NCI-H446 treated with DMSO at 0.1 percent for 48 hours (cell line): ENCODE results near the gene DPYD.

Source experiments
- DNase-seq: peaks from one replicate; lab custom pipeline; 2025; lab: John Stamatoyannopoulos, UW

The DPYD gene

GRCh38 chr1:97693601-97694000 is 227.2 kb downstream of the DPYD start:
- no peak for DNase-seq

- DNase-seq: no peak
Observed at GRCh38 chr1:97691325-97691724, 229.5 kb downstream of the DPYD start.

GRCh38 chr1:97685360-97685759 is 235.5 kb downstream of the DPYD start:
- DNase-seq: no peak

DNA sequence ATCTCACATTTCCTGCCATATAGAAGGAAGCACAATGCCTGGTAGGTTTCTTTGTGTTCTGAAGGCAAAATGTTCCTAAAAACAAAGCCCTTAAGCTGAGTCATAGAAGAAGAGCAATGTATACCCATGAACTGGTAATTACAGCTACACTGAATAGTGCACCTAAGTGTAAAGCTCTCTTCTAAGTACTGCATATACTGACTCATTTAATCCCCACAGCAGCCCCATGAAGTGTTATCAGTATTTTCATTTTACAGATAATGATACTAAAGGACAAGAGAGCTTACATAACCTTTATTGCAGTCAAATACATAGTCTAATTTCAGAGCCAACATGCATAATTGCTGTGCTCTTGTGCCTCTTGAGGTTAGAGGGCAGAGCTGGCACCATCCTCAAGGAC is 239.9 kb downstream of the DPYD start:
- DNase-seq: no peak

- DNase-seq: no peak
Observed at GRCh38 chr1:97680470-97680869, 240.4 kb downstream of the DPYD start.

- DNase-seq: no peak
Observed at GRCh38 chr1:97677702-97678101, 243.1 kb downstream of the DPYD start.

DNA sequence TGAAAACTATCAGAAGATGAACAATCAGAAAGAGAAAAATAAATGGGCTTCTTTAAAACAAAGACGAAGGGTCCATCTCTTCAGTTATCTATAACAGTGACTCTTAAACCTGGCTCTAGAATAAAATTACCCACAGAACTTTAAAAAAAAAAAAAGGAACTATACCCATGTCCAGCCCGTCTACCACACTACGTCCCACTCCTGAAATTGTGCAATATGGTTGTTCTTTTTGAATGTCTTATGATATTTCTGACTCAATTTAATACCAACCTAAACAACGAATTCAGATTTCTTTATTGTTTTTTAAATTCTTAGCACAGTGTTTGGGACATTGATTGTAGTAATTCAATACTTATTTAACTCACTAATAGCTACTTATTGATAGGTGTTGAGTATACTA is 246.3 kb downstream of the DPYD start:
- DNase-seq: no peak

DNA sequence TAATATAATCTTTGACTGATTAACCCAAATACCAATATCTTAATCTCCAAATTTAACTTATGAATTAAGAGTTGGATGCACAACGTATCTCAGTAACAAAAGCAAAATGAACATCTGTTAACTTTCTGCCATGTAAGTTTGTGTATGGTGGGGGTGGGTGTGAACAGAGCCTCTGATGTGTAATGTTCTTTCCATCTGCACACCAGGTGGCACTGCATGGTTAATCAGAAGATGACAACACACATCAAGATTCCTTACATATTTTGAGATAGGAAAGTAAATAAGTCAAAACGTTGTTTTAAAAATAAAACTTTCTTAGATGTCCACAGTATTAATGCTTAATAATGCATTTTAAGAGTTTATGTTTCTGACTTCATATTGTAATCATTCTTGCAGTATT is 251.9 kb downstream of the DPYD start:
- DNase-seq: peak; percentile 39

DNA sequence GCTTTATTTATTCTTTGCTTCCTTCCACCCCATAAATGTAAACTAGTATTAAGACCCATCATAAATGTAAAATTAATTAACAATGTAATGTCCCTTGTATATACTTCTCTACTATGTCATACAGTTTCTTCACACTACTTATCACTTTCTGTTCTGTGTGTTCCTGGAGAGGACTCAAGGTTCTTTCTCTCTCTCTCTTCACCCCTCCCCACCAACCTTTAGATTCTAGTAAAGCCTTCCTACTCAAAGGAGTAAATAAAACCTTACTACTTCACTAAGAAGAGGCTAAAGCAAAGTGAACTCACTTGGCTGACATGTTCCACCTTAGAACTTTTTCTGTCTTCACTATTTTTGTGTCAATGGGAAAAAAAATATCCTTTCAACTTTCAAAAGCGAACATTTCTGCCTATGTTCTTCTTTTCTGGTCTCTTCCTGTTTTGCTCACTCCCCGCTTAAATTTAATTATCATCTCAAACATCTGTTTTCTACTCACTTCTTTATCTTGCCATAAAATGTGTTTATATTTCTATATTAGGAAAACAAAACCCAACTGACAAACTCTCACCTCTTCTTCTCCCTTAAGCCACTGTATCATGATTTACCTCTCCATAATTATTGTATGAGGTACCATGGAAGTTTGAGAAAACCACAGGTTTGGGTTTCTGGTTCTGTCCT is 260.3 kb downstream of the DPYD start:
- no peak for DNase-seq

DNA sequence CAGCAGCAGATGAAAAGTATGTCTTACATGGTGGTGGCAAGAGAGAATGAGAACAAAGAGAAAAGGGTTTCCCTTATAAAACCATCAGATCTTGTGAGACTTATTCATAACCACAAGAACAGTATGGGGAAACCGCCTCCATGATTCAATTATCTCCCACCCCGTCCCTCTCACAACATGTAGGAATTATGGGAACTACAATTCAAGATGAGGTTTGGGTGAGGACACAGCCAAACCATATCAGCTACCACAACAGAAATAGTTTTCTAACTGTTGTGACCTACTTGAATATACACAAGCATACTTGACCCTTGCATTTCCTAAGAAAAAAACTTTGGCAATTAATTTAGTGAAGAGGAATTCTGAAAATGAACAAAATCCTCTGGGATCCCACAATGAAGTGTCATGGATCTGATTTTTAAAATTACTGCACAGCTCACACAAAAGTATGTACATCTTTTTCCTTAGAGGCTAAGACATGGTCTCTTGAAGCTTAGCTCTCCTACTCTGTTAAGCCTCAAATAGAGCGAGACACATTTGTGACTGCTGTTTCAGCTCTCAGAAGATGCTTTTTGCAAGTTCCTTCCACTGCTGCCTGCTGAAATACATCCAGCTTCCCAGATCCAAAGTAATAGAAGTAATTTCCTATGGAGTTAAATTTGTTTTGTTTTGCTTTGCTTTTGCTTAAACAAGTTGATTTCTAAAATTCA is 265.8 kb downstream of the DPYD start:
- DNase-seq: no peak

DNA sequence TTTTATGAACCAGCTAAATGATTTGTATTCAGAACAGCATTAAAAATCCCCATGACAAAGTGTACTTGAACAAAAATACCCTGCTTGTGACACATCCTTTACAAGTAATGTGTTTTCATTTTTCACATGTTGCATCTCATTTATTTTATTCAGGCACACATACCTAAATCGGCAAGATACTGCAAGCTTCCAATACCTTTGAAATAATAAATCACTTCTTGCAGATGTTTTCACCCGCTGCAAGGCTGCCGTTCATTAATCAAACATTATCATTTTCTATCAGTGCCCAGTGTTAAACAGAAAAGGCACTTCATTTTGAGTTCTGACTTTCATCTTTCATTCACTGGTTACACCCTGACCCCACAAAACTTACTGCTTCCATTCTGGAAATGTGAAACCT is 269.6 kb downstream of the DPYD start:
- no peak for DNase-seq

DNA sequence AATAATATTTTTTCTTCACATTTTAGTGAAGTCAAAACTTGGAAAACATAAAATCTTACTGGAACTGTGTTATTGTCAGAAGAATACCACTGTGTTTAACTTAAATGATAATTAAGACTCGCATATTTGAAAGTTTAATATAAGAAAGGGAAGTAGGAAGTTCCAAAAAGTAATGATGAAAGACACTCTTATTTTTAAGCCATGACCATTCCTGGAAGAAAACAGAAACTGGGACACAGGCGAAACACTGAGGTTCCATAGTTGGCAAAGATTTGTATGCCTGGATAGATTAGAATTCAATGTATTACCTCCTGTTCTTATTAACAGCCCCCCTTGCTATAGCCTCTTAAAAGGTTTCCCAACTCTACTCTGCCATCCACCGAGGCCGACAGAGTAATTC is 271.2 kb downstream of the DPYD start:
- DNase-seq: no peak

DNA sequence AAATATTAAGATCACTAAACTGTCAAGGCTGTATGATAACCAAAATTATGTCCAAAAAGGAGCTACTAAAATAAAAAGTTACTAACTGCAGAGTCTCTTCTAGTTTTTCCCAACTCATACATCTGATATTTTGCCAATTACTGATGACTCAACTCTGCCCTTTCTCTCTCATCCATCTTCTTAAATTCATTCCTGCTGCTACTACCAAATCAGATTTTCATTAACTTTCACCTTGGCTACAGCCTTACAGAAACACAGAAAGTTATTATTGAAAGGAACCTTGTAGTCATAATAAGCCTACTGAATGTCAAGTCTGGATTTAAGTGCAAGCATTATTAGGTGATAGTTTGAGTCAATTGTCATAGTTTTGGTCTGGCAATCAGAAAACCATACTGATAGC is 273.1 kb downstream of the DPYD start:
- peak; percentile 19 for DNase-seq

DNA sequence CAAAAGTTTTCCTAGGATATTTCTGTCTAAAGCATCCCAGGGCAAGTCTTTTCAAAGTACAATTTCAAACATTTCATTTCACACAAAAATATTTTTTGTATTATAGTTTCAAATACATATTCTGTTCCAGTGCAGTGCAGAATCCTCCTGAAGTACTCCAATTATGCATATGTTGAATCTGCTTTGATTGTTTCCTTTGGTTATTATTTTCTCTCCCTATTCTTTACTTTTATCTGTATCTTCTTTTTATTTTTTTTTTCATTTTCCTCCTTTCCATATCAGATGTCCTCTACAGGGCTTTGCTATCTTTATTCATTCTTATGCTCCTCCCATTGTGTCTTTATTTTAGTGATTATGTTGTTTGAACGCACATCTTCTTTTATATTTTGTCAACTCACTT is 274.8 kb downstream of the DPYD start:
- no peak for DNase-seq

DNA sequence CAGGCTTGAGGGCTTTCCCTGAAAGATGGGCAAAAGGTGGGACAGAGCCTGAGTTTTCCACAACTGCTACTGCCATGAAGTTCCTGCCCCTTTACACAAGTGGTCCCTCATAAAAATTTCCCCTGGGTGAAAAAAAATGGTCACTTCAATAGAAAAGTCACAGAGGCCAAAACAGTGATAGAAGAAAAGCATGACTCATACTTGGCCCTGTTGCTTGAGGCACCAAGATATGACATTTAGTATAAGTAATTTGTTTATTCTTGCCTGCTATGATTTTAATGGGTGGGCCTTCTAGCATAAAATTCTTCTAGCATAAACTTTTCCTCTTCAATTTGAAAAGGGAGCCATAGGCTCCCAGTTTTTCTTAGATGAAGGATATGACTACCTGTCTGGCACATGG is 280.2 kb downstream of the DPYD start:
- DNase-seq: no peak

DNA sequence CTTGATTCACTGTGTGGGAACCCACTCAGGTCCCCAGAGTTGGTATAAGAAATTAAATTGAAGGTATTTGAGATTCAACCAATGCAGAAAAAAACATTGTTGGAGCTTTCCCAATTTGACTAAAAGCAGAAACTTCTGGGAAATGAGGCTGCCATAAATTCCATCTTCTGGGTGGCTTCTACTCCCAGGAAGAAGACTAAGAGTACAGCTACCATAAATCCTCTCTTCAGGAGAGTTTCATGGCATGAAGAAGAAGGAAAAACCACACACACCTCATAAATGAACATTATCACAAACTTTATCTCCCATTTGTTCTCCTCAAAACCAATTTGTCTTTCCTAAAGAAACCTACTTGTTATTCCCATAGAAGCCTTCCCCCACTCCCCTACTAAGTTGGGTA is 283.9 kb downstream of the DPYD start:
- DNase-seq: no peak

- DNase-seq: no peak
Observed at GRCh38 chr1:97634758-97635157, 286.1 kb downstream of the DPYD start.

DNA sequence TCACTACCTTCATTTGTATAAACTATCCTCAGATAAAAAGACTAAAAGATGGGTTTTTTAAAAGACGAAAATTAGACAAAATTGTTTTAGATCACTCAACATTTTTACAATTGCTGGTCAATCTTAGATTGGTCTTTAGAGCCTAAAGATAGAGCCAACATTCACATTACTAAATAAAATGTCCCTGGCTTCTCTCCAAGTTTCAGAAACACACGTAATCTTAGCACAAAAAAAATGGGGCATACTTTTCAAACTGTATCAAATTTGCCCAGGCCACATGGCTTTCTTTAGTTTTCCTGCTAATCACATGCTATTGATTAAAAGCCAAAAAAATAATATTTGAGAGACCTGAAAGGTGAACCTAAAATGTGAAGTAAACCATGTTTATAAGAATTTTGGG is 288.1 kb downstream of the DPYD start:
- peak; percentile 33 for DNase-seq

DNA sequence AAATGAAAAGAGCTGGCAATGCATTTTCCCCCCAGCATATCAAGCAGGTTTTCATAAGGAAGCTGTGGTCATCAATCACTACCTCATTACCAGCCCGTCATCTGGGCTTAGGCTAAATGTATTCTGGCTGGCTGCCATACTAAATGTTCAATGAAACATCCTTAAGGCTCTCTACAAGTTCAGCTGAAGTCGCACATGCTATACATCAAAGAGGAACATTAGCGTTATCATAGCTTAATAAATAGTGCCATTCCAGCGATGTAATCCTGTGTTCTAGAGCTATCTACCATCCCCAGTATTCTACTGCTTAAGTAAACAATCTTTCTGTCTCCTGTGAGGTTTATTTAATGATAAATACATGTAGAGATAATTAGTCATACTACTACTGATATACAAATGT is 288.8 kb downstream of the DPYD start:
- DNase-seq: peak; percentile 96

GRCh38 chr1:97630948-97631347 is 289.9 kb downstream of the DPYD start:
- DNase-seq: peak; percentile 30

DNA sequence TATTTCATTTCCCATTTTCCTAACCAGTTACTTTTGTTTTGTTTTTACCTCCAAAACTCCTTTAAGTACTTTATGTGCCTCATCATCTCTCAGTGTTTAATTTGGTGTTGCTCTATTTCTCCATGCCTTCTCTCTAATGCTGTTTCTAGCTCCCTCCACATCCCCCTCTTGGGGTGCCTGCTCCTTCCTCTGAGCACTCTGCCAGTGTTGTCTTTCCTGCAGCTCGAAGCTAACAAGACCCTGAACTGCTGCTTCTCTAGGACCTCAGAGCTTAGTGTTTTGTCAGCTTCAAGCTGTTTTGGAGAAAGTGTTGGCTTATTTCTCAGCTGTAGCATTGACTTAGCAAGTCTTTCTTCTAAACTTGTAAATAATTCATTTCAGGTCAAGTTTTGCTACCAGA is 290.6 kb downstream of the DPYD start:
- no peak for DNase-seq

- no peak for DNase-seq
Observed at GRCh38 chr1:97623220-97623619, 297.6 kb downstream of the DPYD start.

- DNase-seq: no peak
Observed at GRCh38 chr1:97621955-97622354, 298.9 kb downstream of the DPYD start.

DNA sequence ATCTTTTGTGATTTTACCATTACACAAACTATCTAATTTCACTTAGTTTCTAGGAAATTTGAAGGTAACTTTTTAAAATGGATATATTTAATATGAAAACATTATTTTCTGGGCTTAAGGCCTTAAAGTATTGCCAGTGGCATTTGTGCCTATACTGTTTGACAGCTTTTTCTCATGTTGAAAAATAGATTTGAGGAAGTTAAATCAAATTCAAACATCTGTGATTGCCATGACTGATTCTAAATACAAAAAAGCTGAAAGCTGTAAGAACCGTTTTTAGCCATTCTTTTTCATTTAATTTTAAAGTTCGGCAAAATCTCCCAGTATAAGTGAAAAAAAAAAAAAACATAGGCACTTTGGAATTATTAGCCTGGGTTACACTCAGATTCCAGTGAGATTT is 301.1 kb downstream of the DPYD start:
- no peak for DNase-seq
